ENCODE results near the gene KIF26B. TPM values are rescaled to one million over a fixed set of nuclear protein-coding genes. Genes with fewer than 3 reads are reported as not detected.

KIF26B gene
- total RNA-seq, 4 donors from 2014 or later: 0.20 to 0.79 (median 0.41) TPM; not detected in 1

GRCh38 chr1:245520611-245521010 lies 365.8 kb downstream of the KIF26B start:
- 70 to 82% methylated on average over 1 of the region's 1 CpG for WGBS, 2 donors (ENCODE audit: low coverage in 1 of 2)
- in situ Hi-C loops (cut with MboI; ENCODE audit: low pct_ligation_motif_present in 1 of 4, low pct_unique_long_range_greater_than_20kb in 1 of 4, low sequenced_read_pairs in 3 of 4) (no loop called here), intact Hi-C loops (cut with DNase I; ENCODE audit: low total_unique reads) (no loop called here)
- H3K36me3 ChIP-seq: no peaks in the 10 kb centered on the region
- no peaks in the 10 kb centered on the region for H3K9me3 ChIP-seq
- no peaks in the 10 kb centered on the region for H3K27me3 ChIP-seq
- no peak overlapping the region for H3K27ac ChIP-seq
- H3K4me1 ChIP-seq: no peaks in the 10 kb centered on the region
- no peak for TF ChIP-seq EP300 (IDR thresholded peaks at IDR 0.05; ENCODE audit: low read depth)
- no peak for TF ChIP-seq POLR2A (IDR thresholded peaks at IDR 0.05)
- no peak for TF ChIP-seq POLR2AphosphoS5 (IDR thresholded peaks at IDR 0.05)
- no peak for TF ChIP-seq CTCF (IDR thresholded peaks at IDR 0.05)
- DNase-seq: no peak
- H3K4me3 ChIP-seq: no peak overlapping the region

GRCh38 chr1:245526141-245526540 lies 371.4 kb downstream of the KIF26B start:
- in situ Hi-C loops (cut with MboI; ENCODE audit: low pct_ligation_motif_present in 1 of 4, low pct_unique_long_range_greater_than_20kb in 1 of 4, low sequenced_read_pairs in 3 of 4): no loop called here
- Histone ChIP-seq H3K27me3 (no peaks in the 10 kb centered on the region), H3K4me3 (no peak overlapping the region), H3K9me3 (no peaks in the 10 kb centered on the region), H3K27ac (no peak overlapping the region), H3K36me3 (no peaks in the 10 kb centered on the region), H3K4me1 (no peaks in the 10 kb centered on the region)
- intact Hi-C loops (cut with DNase I; ENCODE audit: low total_unique reads): no loop called here
- 78 to 100% methylated on average over 2 of the region's 2 CpGs for WGBS, 2 donors (ENCODE audit: low coverage in 1 of 2)
- DNase-seq: no peak
- TF ChIP-seq POLR2AphosphoS5 (IDR thresholded peaks at IDR 0.05) (no peak), CTCF (IDR thresholded peaks at IDR 0.05) (no peak), POLR2A (IDR thresholded peaks at IDR 0.05) (no peak), EP300 (IDR thresholded peaks at IDR 0.05; ENCODE audit: low read depth) (no peak)

GRCh38 chr1:245528258-245528635 lies 373.5 kb downstream of the KIF26B start:
- WGBS, 2 donors (ENCODE audit: low coverage in 1 of 2): 60 to 72% methylated on average over 1 to 7 of the region's 7 CpGs

GRCh38 chr1:245530937-245531336 lies 376.2 kb downstream of the KIF26B start:
- DNase-seq: no peak
- TF ChIP-seq POLR2A (IDR thresholded peaks at IDR 0.05) (no peak), EP300 (IDR thresholded peaks at IDR 0.05; ENCODE audit: low read depth) (no peak), POLR2AphosphoS5 (IDR thresholded peaks at IDR 0.05) (no peak), CTCF (IDR thresholded peaks at IDR 0.05) (no peak)
- Histone ChIP-seq H3K27ac (no peak overlapping the region), H3K9me3 (no peaks in the 10 kb centered on the region), H3K27me3 (no peaks in the 10 kb centered on the region), H3K4me1 (no peaks in the 10 kb centered on the region), H3K4me3 (no peak overlapping the region), H3K36me3 (no peaks in the 10 kb centered on the region)
- 50 to 78% methylated on average over 1 to 2 of the region's 2 CpGs for WGBS, 2 donors (ENCODE audit: low coverage in 1 of 2)
- intact Hi-C loops (cut with DNase I; ENCODE audit: low total_unique reads): no loop called here
- in situ Hi-C loops (cut with MboI; ENCODE audit: low pct_ligation_motif_present in 1 of 4, low pct_unique_long_range_greater_than_20kb in 1 of 4, low sequenced_read_pairs in 3 of 4): no loop called here

More at GRCh38 chr1:245528258-245528635, 373.5 kb downstream of the KIF26B start:
- no peaks in the 10 kb centered on the region for H3K9me3 ChIP-seq
- in situ Hi-C loops (cut with MboI; ENCODE audit: low pct_ligation_motif_present in 1 of 4, low pct_unique_long_range_greater_than_20kb in 1 of 4, low sequenced_read_pairs in 3 of 4): no loop called here
- no peaks in the 10 kb centered on the region for H3K36me3 ChIP-seq
- DNase-seq: no peak
- intact Hi-C loops (cut with DNase I; ENCODE audit: low total_unique reads): no loop called here
- H3K4me3 ChIP-seq: no peak overlapping the region
- TF ChIP-seq POLR2A (IDR thresholded peaks at IDR 0.05) (no peak), CTCF (IDR thresholded peaks at IDR 0.05) (no peak), EP300 (IDR thresholded peaks at IDR 0.05; ENCODE audit: low read depth) (no peak), POLR2AphosphoS5 (IDR thresholded peaks at IDR 0.05) (no peak)
- no peak overlapping the region for H3K27ac ChIP-seq
- H3K27me3 ChIP-seq: no peaks in the 10 kb centered on the region
- no peaks in the 10 kb centered on the region for H3K4me1 ChIP-seq

Measured in transverse colon (tissue), 4 donors.